ENCODE results near the gene GBP7.
"Not testable (repeated sequence)": the region's sequence is repeated elsewhere in the genome, so short reads cannot be mapped to it uniquely, and the experiment has no call there.

GBP7 gene

GRCh38 chr1:89149229-89149628 lies 26.6 kb downstream of the GBP7 start:
- H3K4me3 Mint-ChIP-seq, result no peak overlapping the region
- H3K9me3 Mint-ChIP-seq, result no peaks in the 10 kb centered on the region
- no peaks in the 10 kb centered on the region for H3K27me3 Mint-ChIP-seq
- peaks cover 11% of the 10 kb centered on the region for H3K4me1 Mint-ChIP-seq (ENCODE audit: low read depth)
- no peak overlapping the region for H3K27ac Mint-ChIP-seq
- H3K36me3 Mint-ChIP-seq (ENCODE audit: low read depth), result no peaks in the 10 kb centered on the region
- intact Hi-C loops (cut with micrococcal nuclease), result no loop called here

- Mint-ChIP-seq H3K27me3 (no peaks in the 10 kb centered on the region), H3K36me3 (ENCODE audit: low read depth) (no peaks in the 10 kb centered on the region), H3K4me1 (ENCODE audit: low read depth) (peaks cover 6% of the 10 kb centered on the region), H3K9me3 (no peaks in the 10 kb centered on the region), H3K4me3 (no peak overlapping the region), H3K27ac (no peak overlapping the region)
- intact Hi-C loops (cut with micrococcal nuclease), result no loop called here
Observed at GRCh38 chr1:89147678-89148658, 27.8 kb downstream of the GBP7 start.

GRCh38 chr1:89146721-89147120 lies 29.1 kb downstream of the GBP7 start:
- no peaks in the 10 kb centered on the region for H3K27me3 Mint-ChIP-seq
- H3K4me3 Mint-ChIP-seq, result no peak overlapping the region
- H3K27ac Mint-ChIP-seq, result no peak overlapping the region
- intact Hi-C loops (cut with micrococcal nuclease), result no loop called here
- no peaks in the 10 kb centered on the region for H3K9me3 Mint-ChIP-seq
- H3K36me3 Mint-ChIP-seq (ENCODE audit: low read depth), result no peaks in the 10 kb centered on the region
- peaks cover 6% of the 10 kb centered on the region for H3K4me1 Mint-ChIP-seq (ENCODE audit: low read depth)

- Mint-ChIP-seq H3K27me3 (no peaks in the 10 kb centered on the region), H3K4me1 (ENCODE audit: low read depth) (no peaks in the 10 kb centered on the region), H3K4me3 (no peak overlapping the region), H3K36me3 (ENCODE audit: low read depth) (no peaks in the 10 kb centered on the region), H3K27ac (no peak overlapping the region), H3K9me3 (peaks cover 2% of the 10 kb centered on the region)
- intact Hi-C loops (cut with micrococcal nuclease), result no loop called here
Observed at GRCh38 chr1:89143484-89143883, 32.3 kb downstream of the GBP7 start.

- Mint-ChIP-seq H3K4me3 (no peak overlapping the region), H3K36me3 (ENCODE audit: low read depth) (no peaks in the 10 kb centered on the region), H3K27ac (no peak overlapping the region), H3K9me3 (peaks cover 9% of the 10 kb centered on the region), H3K27me3 (no peaks in the 10 kb centered on the region), H3K4me1 (ENCODE audit: low read depth) (no peaks in the 10 kb centered on the region)
- intact Hi-C loops (cut with micrococcal nuclease), result no loop called here
Observed at GRCh38 chr1:89142160-89142559, 33.6 kb downstream of the GBP7 start.

GRCh38 chr1:89133747-89134146 lies 42.1 kb downstream of the GBP7 start:
- Mint-ChIP-seq H3K36me3 (ENCODE audit: low read depth) (no peaks in the 10 kb centered on the region), H3K9me3 (peaks cover 9% of the 10 kb centered on the region), H3K4me3 (no peak overlapping the region), H3K27ac (no peak overlapping the region), H3K4me1 (ENCODE audit: low read depth) (peaks cover 22% of the 10 kb centered on the region), H3K27me3 (no peaks in the 10 kb centered on the region)
- intact Hi-C loops (cut with micrococcal nuclease), result no loop called here

- H3K4me1 Mint-ChIP-seq (ENCODE audit: low read depth), result peaks cover 39% of the 10 kb centered on the region
- intact Hi-C loops (cut with micrococcal nuclease), result no loop called here
- H3K27me3 Mint-ChIP-seq, result no peaks in the 10 kb centered on the region
- no peak overlapping the region for H3K4me3 Mint-ChIP-seq
- peaks cover 4% of the 10 kb centered on the region for H3K36me3 Mint-ChIP-seq (ENCODE audit: low read depth)
- no peak overlapping the region for H3K27ac Mint-ChIP-seq
- no peaks in the 10 kb centered on the region for H3K9me3 Mint-ChIP-seq
Observed at GRCh38 chr1:89130716-89131115, 45.1 kb downstream of the GBP7 start.

- Mint-ChIP-seq H3K4me3 (no peak overlapping the region), H3K27ac (peak overlapping the region; percentile 80), H3K27me3 (no peaks in the 10 kb centered on the region), H3K4me1 (ENCODE audit: low read depth) (peaks cover 46% of the 10 kb centered on the region), H3K9me3 (no peaks in the 10 kb centered on the region), H3K36me3 (ENCODE audit: low read depth) (peaks cover 6% of the 10 kb centered on the region)
- intact Hi-C loops (cut with micrococcal nuclease), result no loop called here
Observed at GRCh38 chr1:89129911-89130310, 45.9 kb downstream of the GBP7 start.

- H3K4me3 Mint-ChIP-seq; H3K9me3 Mint-ChIP-seq; intact Hi-C loops (cut with micrococcal nuclease); H3K36me3 Mint-ChIP-seq (ENCODE audit: low read depth); H3K27me3 Mint-ChIP-seq: not testable (repeated sequence)
- Mint-ChIP-seq H3K27ac (peak overlapping the region; percentile 80), H3K4me1 (ENCODE audit: low read depth) (peaks cover 58% of the 10 kb centered on the region)
Observed at GRCh38 chr1:89128003-89128458, 47.8 kb downstream of the GBP7 start.

- H3K4me3 Mint-ChIP-seq, result peak overlapping the region; percentile 68
- H3K27me3 Mint-ChIP-seq; intact Hi-C loops (cut with micrococcal nuclease); H3K36me3 Mint-ChIP-seq (ENCODE audit: low read depth); H3K9me3 Mint-ChIP-seq: not testable (repeated sequence)
- peaks cover 64% of the 10 kb centered on the region for H3K4me1 Mint-ChIP-seq (ENCODE audit: low read depth)
- H3K27ac Mint-ChIP-seq, result peak overlapping the region; percentile 77
Observed at GRCh38 chr1:89126602-89127565, 48.9 kb downstream of the GBP7 start.

- H3K36me3 Mint-ChIP-seq (ENCODE audit: low read depth), result peaks cover 8% of the 10 kb centered on the region
- intact Hi-C loops (cut with micrococcal nuclease), result no loop called here
- peak within 1 kb of the TSS; percentile 96 for H3K27ac Mint-ChIP-seq
- peak within 1 kb of the TSS; percentile 87 for H3K4me3 Mint-ChIP-seq
- no peaks in the 10 kb centered on the region for H3K27me3 Mint-ChIP-seq
- H3K9me3 Mint-ChIP-seq, result no peaks in the 10 kb centered on the region
- peaks cover 64% of the 10 kb centered on the region for H3K4me1 Mint-ChIP-seq (ENCODE audit: low read depth)
Observed at GRCh38 chr1:89125913-89126580, 49.8 kb downstream of the GBP7 start, which contains the start of gene GBP2. GBP2 (minus strand) TSS chr1:89126114; CDS start chr1:89121966, 4,148 bp downstream.

- intact Hi-C loops (cut with micrococcal nuclease), result no loop called here
- peaks cover 61% of the 10 kb centered on the region for H3K4me1 Mint-ChIP-seq (ENCODE audit: low read depth)
- peaks cover 13% of the 10 kb centered on the region for H3K36me3 Mint-ChIP-seq (ENCODE audit: low read depth)
- peak overlapping the region; percentile 96 for H3K27ac Mint-ChIP-seq
- no peaks in the 10 kb centered on the region for H3K9me3 Mint-ChIP-seq
- H3K27me3 Mint-ChIP-seq, result no peaks in the 10 kb centered on the region
- peak overlapping the region; percentile 87 for H3K4me3 Mint-ChIP-seq
Observed at GRCh38 chr1:89125240-89125912, 50.4 kb downstream of the GBP7 start.

- Mint-ChIP-seq H3K4me3 (no peak overlapping the region), H3K4me1 (ENCODE audit: low read depth) (peaks cover 36% of the 10 kb centered on the region), H3K36me3 (ENCODE audit: low read depth) (peaks cover 13% of the 10 kb centered on the region), H3K27me3 (no peaks in the 10 kb centered on the region), H3K27ac (no peak overlapping the region), H3K9me3 (no peaks in the 10 kb centered on the region)
- intact Hi-C loops (cut with micrococcal nuclease), result no loop called here
Observed at GRCh38 chr1:89121641-89122040, 54.2 kb downstream of the GBP7 start.

Data from dendritic cell treated with granulocyte-macrophage colony-stimulating factor and Interleukin-4, amounts not matched to agents 40 ng/mL and 50 ng/mL, for 4 days (primary cell).